Muscle layer of duodenum (tissue), 2 donors: ENCODE data around the gene TCFL5.
A peak's percentile ranks its signal among the peaks of the same experiment; 100 is the strongest.

Experiments
- H3K27ac ChIP-seq: one replicate; pipeline ENCODE4 v1.7.0; 2013; ENCODE audit warnings: mild to moderate bottlenecking, low read length
- H3K27me3 ChIP-seq: one replicate; pipeline ENCODE4 v1.7.0; 2013; ENCODE audit warnings: low read depth, mild to moderate bottlenecking, control low read depth, low read length
- H3K36me3 ChIP-seq, 2 donors: one replicate each; pipeline ENCODE4 v1.7.0; 2013; ENCODE audit warnings: low read length in 2 of 2, control low read depth in 1 of 2, mild to moderate bottlenecking in 1 of 2; ENCODE audit not compliant: insufficient read depth in 2 of 2, control insufficient read depth in 1 of 2
- H3K4me1 ChIP-seq, 2 donors: one replicate each; pipeline ENCODE4 v1.7.0; 2013; ENCODE audit warnings: low read length in 2 of 2, mild to moderate bottlenecking in 2 of 2, control low read depth in 1 of 2, moderate library complexity in 1 of 2; ENCODE audit not compliant: insufficient read depth in 2 of 2, control insufficient read depth in 1 of 2
- H3K4me3 ChIP-seq, 2 donors: one replicate each; pipeline ENCODE4 v1.7.0; 2013; ENCODE audit warnings: low read length in 2 of 2, low read depth in 1 of 2, mild to moderate bottlenecking in 1 of 2
- H3K9me3 ChIP-seq, 2 donors: one replicate each; pipeline ENCODE4 v1.7.0; 2013; ENCODE audit warnings: low read length in 2 of 2, control low read depth in 1 of 2, mild to moderate bottlenecking in 1 of 2; ENCODE audit not compliant: control insufficient read depth in 1 of 2
- donor health status: healthy.

TCFL5 gene

GRCh38 chr20:62808211-62808865 lies 53.3 kb downstream of the TCFL5 start:
- Histone ChIP-seq H3K4me3 (no peak overlapping the region), H3K9me3 (no peaks in the 10 kb centered on the region), H3K27me3 (no peaks in the 10 kb centered on the region), H3K4me1 (peaks cover 6 to 27% of the 10 kb centered on the region in 2 donors), H3K27ac (no peak overlapping the region), H3K36me3 (peaks cover 15 to 47% of the 10 kb centered on the region in 2 donors)

GRCh38 chr20:62807444-62808210 lies 54.0 kb downstream of the TCFL5 start:
- Histone ChIP-seq H3K27me3 (no peaks in the 10 kb centered on the region), H3K4me1 (peaks cover 6 to 27% of the 10 kb centered on the region in 2 donors), H3K27ac (no peak overlapping the region), H3K4me3 (no peak overlapping the region), H3K9me3 (no peaks in the 10 kb centered on the region), H3K36me3 (peaks cover 15 to 42% of the 10 kb centered on the region in 2 donors)

DNA sequence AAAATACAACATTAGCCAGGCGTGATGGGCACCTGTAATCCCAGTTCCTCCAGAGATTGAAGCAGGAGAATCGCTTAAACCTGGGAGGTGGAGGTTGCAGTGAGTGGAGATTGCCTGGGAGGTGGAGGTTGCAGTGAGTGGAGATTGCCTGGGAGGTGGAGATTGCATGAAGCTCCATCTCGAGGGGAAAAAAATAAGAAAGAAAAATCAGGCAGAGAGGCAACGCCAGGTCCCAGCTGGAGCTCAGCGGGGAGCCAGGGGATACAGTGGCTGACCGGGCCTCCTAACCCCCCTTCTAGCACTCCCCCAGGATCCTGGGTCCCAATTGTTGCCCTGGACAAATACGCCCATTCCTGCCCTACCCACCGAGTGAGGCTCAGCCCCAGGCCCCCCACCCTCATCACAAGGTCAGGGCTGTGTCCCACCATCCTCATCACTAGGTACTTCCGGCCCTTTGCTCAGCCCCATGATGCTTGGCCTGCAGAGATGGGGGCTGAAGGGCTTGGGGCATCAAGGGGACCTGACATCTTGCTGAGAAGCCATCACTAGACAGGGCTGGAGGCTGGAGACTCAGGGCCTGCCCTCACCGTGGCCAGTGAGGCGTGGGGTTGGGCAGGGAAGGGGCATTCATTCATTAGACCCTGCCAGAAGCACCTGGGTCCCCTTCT lies 55.1 kb downstream of the TCFL5 start:
- H3K9me3 ChIP-seq: no peaks in the 10 kb centered on the region
- peaks cover 6 to 27% of the 10 kb centered on the region in 2 donors for H3K4me1 ChIP-seq
- H3K27me3 ChIP-seq: no peaks in the 10 kb centered on the region
- peaks cover 15 to 31% of the 10 kb centered on the region in 2 donors for H3K36me3 ChIP-seq
- H3K27ac ChIP-seq: no peak overlapping the region
- H3K4me3 ChIP-seq: peak overlapping the region; percentile 66 to 83

DNA sequence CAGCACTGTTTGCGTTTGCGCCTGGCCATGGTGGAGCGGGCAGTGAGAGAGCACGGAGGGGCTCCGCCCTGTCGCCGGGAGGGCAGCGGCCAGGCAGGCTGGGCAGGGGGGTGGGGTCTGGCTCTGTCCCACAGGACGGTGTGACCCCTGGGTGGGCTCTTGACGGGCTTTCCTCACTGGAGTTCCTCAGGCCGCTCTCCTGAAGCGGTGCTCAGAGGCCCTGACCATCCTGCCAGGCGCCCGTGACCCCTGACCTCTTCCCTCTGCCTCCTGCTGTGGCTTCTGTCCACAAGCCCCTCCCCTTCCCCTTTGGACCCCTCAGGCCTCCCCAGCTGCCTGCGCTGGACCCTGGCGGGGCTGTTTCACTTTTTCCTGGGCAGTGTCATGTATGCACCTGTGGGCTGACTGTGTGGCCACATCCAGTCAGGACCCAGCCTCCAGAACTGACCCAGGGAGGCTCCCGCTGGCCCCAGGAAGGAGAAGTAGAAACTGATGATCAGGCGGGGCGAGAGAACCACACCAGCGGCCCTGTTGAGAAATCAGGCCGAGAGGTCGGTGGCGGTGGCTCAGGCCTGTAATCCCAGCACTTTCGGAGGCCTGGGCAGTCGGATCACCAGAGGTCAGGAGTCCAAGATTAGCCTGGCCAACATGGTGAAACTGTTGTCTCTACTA lies 55.8 kb downstream of the TCFL5 start:
- Histone ChIP-seq H3K4me3 (peak overlapping the region; percentile 66 to 83), H3K9me3 (no peaks in the 10 kb centered on the region), H3K36me3 (peaks cover 15 to 31% of the 10 kb centered on the region in 2 donors), H3K27me3 (no peaks in the 10 kb centered on the region), H3K4me1 (peaks cover 6 to 27% of the 10 kb centered on the region in 2 donors), H3K27ac (peak overlapping the region; percentile 23)

DNA sequence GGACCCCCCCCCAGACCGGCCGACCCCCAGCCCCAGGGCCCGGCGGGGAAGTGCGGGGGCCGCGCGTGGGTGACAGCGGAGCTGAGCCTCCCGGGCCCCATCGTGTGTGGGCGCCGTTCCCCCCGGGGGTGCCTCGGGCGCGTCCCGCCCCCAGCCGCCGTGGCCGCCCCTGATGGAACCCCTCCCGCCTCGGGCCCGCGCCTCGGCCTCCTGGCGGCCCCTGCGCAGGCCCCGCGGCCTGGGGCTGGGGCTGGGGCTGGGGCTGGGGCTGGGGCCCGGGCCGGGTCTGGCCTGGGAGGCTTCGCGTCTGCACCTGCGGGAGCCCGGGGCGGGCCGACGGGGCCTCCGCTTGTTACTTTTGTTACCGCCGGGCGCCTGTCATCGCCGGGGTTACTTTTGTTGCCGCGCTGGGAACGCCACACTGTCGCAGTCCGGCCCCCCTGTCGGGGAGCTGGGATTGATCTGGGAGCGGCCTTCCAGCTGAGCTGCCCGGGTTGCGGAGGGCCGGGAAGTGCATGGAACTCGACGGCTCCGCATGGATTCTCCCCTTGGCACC lies 56.4 kb downstream of the TCFL5 start:
- Histone ChIP-seq H3K4me3 (peak overlapping the region; percentile 66 to 83), H3K27ac (peak overlapping the region; percentile 23), H3K36me3 (peaks cover 13 to 31% of the 10 kb centered on the region in 2 donors), H3K27me3 (no peaks in the 10 kb centered on the region), H3K9me3 (no peaks in the 10 kb centered on the region), H3K4me1 (peaks cover 6 to 27% of the 10 kb centered on the region in 2 donors)

DNA sequence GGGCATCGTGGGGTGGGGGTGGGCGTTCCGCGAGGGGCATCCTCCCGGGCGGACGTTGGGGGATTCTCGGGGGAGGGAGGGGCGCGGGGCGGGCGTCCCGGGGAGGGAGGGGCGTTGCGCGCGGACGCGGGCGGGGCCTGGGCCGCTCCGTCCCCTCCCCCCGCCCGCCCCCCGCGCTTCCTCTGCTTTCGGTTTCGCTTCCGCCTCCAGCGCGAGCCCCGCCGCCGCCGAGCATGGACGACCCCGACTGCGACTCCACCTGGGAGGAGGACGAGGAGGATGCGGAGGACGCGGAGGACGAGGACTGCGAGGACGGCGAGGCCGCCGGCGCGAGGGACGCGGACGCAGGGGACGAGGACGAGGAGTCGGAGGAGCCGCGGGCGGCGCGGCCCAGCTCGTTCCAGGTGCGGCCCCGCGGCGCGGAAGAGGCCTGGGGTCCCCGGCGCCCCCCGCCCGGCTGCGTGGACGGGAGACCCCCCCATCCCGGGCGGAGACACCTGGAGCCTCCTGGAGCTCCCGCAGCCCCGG lies 56.9 kb downstream of the TCFL5 start, which contains the start of gene OGFR:
TSS of gene OGFR (plus strand) at position 209 of the 528 bp plus-strand sequence. CDS start at position 234, 25 bp downstream.
- peaks cover 6 to 27% of the 10 kb centered on the region in 2 donors for H3K4me1 ChIP-seq
- no peaks in the 10 kb centered on the region for H3K27me3 ChIP-seq
- peak within 1 kb of the TSS; percentile 66 to 83 for H3K4me3 ChIP-seq
- H3K27ac ChIP-seq: peak within 1 kb of the TSS; percentile 23
- H3K36me3 ChIP-seq: peaks cover 13 to 31% of the 10 kb centered on the region in 2 donors
- no peaks in the 10 kb centered on the region for H3K9me3 ChIP-seq

DNA sequence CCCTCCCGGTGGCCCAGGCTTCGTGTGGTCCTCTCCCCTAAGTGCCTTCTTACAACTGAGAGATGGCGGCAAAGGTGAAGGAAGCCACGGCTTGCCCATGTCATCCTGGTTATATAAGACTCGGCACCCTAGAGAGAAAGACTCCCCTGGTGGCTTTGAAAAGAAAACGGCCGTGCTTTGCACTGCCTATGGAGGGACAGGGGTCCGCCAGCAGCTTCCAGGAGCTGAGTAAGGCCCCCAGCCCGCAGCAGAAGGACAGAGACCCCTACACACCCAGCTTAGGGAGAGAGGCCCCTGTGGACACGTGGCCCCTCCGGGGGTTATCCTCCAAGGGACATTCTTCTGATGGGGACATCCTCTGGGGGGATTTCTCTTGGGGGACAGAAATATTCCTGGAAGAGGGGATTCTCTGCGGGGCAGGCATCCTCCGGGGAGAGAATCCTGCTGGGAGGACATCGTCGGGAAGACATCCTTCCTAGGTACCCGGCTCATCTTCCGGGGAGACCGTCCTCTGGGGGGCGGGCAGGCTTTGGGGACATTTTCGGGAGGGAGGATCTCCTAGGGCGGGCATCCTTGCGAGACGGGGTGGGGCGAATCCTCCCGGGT lies 57.5 kb downstream of the TCFL5 start:
- H3K36me3 ChIP-seq: peaks cover 11 to 31% of the 10 kb centered on the region in 2 donors
- H3K9me3 ChIP-seq: no peaks in the 10 kb centered on the region
- H3K4me3 ChIP-seq: peak overlapping the region; percentile 37 to 83
- H3K4me1 ChIP-seq: peaks cover 6 to 27% of the 10 kb centered on the region in 2 donors
- no peaks in the 10 kb centered on the region for H3K27me3 ChIP-seq
- no peak overlapping the region for H3K27ac ChIP-seq

- H3K27me3 ChIP-seq: no peaks in the 10 kb centered on the region
- H3K9me3 ChIP-seq: no peaks in the 10 kb centered on the region
- H3K4me3 ChIP-seq: no peak overlapping the region
- peaks cover 6 to 20% of the 10 kb centered on the region in 2 donors for H3K4me1 ChIP-seq
- no peak overlapping the region for H3K27ac ChIP-seq
- peaks cover 14 to 38% of the 10 kb centered on the region in 2 donors for H3K36me3 ChIP-seq
Measured at GRCh38 chr20:62802026-62802712, 59.5 kb downstream of the TCFL5 start.

GRCh38 chr20:62801284-62802010 lies 60.2 kb downstream of the TCFL5 start:
- Histone ChIP-seq H3K27me3 (no peaks in the 10 kb centered on the region), H3K4me3 (no peak overlapping the region), H3K4me1 (peaks cover 0 to 17% of the 10 kb centered on the region in 2 donors), H3K36me3 (peaks cover 14 to 38% of the 10 kb centered on the region in 2 donors), H3K9me3 (no peaks in the 10 kb centered on the region), H3K27ac (no peak overlapping the region)
